SK-N-DZ (cell line): Measurements from ENCODE around the gene PIAS3. TPM values are rescaled to one million over a fixed set of nuclear protein-coding genes. Genes with fewer than 3 reads are reported as not detected.

Experiments used
- DNase-seq: peaks from one replicate; pipeline ENCODE4 v3.0.0-alpha.2; 2015; ENCODE audit warnings: low spot score
- polyA plus RNA-seq, 2 experiments: library from polyadenylated mRNA; depleted of rRNA; stranded (reverse); fragments of >200 nt; gene quantifications; 2 replicates each; pipeline ENCODE4 v1.2.3, GENCODE V29; 2014

PIAS3 gene
- 7.0 and 10.1 TPM in 2 replicates for polyA plus RNA-seq (2014; cell fraction: cytosol; rRNA removed)
- polyA plus RNA-seq (2014; cell fraction: nucleus; rRNA removed) = 19.9 and 32.9 TPM in 2 replicates

DNA sequence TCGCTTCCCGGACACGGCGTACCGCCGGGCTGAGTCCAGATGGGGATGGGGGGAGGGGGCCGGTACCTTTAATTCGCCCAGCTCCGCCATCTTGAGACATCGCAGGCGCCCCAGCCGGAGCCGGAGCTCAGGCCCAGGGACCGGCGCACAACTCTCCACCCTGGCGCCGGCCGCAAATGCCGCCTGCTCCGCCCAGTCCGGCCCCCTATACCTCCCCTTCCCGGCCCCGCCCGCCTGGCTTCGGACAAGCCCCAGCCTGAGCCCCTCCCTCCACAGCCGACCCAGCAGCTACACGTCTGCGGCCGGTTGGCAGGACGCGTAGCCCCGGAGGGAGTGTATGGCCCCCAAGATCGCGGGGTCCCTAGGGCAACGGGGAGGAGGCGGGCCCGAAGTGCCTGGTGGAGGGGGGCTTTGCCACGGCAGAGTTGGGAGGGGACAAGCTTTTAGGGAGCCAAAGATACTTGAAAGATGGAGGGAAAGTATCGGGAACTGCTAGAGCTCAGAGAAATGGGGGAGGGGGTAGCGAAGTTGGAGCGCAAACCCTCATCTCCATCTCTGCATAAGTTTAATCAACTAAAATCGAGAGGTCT is at the start of gene PIAS3:
Gene PIAS3 (minus strand): TSS at position 181 of the 590 bp plus-strand sequence. CDS start 91 bp downstream, at position 90.
- peak; percentile 94 for DNase-seq

- no peak for DNase-seq
These were observed 49.8 kb upstream of the PIAS3 start for GRCh38 chr1:145908653-145909052.

- peak; percentile 27 for DNase-seq
These were observed 48.3 kb upstream of the PIAS3 start for GRCh38 chr1:145906954-145907753.

GRCh38 chr1:145901312-145902021 is 42.6 kb upstream of the PIAS3 start:
- no peak for DNase-seq

DNA sequence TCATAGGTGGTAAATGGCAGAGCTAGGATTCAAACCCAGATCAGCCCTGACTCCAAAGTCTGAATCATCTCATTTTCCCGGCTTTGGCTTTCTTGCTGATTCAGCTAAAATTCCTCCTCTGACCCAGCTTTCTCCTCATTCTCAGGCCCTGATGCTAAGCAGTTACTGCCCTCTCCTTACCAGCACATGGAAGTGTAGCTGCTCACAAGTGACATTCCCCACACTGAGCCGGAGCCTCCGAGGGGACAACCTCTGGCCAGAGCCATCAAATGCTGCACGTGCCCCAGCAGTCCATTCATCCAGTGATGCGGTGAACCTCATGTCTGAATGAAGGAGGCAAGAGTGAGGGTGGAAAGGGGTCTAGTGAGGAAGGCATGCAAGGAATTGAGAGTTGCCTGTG is 39.9 kb upstream of the PIAS3 start:
- no peak for DNase-seq

DNA sequence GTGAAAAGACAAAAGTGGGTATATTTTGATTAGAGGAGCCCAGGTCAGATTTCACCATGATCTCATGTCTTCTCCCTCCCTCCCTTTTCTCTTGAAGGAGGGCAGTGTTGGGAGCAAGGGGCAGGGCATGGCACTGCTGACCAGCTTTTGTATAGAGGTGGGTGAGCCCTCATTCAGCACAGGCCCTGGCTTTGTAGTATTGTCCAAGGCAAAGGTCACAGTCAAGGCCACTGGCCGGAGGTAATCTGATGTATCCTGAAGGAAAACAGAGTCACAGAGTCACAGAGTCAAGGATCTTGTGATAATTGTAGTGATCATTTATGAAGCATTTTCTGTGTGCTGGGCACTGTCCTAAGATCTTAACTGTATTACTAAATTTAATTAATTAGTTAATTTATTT is 39.1 kb upstream of the PIAS3 start:
- DNase-seq = no peak

DNA sequence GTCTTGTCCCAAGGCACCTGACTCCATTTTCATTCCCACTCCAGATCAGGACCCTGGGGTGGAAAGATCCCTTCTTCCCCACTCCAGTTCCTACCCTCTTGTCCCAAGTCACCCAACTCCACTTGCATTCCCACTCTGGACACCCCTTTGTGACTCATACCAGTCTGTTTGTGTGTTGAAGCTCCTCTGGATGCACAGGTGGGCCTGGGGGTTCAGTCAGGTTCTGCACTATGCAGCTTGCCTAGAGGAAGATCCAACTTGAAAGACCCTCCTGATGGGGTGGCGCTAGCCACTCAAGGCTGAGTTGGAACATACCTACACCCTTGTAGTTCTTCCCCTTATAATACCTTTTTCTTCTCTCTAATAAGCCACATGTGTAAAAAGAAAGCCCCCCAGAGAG is 36.6 kb upstream of the PIAS3 start:
- DNase-seq = no peak

- DNase-seq = no peak
These were observed 34.6 kb upstream of the PIAS3 start for GRCh38 chr1:145893306-145894055.

- DNase-seq = no peak
These were observed 33.7 kb upstream of the PIAS3 start for GRCh38 chr1:145892486-145893087.

DNA sequence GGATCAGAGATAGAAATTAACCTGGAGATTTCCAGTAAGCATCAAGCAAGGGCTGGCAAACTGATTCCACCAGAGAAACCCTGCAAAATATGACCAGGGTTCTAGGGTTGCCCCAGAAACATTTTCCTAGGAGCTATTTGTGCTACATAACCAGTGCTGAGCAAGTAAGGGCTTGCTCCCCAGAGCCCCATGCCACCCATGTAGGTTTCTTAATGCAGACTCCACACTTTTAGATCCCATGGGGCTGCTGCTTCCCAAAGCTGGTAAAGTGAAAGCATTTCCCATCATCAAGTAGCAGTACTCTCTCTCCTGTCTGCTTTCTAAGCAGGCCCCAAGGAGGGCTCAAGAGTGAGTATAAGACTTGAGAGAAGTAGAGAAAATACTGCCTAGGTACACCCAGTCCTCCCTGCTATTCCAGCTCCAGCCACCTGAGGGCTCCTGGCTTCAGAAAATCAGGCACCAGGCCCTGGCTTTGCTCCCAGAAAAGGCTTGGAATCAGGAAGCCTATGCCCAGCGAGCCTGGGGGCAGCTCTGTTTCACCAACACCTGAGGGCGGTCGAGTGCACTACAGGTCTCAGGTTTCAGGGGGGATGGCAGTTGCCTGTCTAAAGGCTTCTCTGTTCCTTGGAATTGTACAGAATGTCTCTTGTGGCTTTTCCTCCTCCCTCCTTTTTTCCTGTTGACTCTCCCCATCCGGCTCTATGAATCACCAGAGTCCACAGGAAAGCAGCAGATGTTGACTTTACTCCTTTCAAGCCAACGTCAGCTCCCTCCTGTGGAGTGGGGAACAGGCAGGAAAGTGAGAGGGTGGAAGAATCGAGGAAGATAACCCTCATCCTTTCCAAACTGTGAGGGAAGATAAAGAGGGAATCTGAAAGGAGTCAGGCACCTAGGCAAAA is 33.0 kb upstream of the PIAS3 start:
- DNase-seq = peak; percentile 95

GRCh38 chr1:145891143-145891542 is 32.3 kb upstream of the PIAS3 start:
- DNase-seq = no peak

DNA sequence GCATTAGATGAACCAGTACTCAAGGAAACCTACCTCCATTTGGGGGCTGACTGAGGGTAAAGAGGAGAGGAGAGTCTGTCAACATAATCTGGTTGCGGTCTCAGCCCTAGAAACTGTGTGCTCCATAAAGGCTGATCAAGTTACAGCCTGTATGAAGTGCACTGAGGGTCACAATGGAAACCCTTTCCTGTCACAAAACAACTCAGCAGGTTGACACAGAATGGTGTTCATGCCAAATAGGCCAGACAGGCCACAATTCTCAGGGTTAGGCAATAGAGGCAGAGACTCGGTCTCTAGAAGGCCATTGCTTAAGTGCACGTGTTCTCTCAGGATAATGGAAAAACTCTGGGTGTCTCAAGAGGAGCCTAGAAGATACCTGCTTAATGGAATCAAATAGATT is 30.8 kb upstream of the PIAS3 start:
- DNase-seq = no peak

DNA sequence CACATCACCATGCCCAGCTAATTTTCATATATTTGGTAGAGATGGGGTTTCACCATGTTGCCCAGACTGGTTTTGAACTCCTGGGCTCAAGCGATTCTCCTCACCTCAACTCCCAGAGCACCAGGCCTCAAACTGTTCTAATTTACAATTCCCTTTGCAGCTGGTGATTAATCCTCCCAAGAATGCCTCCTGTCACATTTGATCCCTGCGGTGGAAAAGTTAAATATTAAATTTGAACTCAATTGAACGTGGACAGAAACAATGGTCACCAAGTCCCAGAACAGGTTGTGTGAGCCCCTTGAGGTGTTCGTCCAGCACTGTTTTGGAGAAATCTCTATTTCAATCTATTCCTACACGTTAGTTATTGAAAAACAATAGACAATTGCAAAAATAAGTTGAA is 28.8 kb upstream of the PIAS3 start:
- no peak for DNase-seq

GRCh38 chr1:145886816-145887215 is 27.9 kb upstream of the PIAS3 start:
- DNase-seq = no peak

GRCh38 chr1:145886390-145886789 is 27.5 kb upstream of the PIAS3 start:
- DNase-seq = no peak

- peak; percentile 81 for DNase-seq
These were observed 26.9 kb upstream of the PIAS3 start, which contains the start of gene ANKRD35 for GRCh38 chr1:145885738-145886287. Gene ANKRD35, minus strand, starts transcription at chr1:145885866. Its CDS starts 108 bp downstream, at chr1:145885758.

- no peak for DNase-seq
These were observed 25.8 kb upstream of the PIAS3 start for GRCh38 chr1:145884675-145885074.

DNA sequence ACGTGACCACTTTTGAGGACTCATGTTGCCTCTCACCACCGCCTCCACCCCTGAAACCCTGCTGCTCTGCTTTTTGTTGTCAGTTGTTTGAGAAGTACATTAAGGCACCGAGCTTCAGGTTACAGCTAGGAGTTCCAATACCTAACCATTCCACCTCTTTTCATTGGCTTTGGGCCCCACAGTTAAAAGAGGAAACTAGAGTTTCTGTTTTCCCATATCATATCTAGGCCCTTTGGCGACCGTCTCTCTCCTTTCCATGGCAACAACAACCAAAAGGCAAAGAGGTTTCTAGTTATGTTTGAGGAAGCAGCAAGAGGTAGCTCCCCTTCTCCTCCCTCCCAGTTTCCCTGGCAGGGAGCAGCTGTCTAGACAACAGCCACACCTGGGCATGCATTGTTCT is 20.9 kb upstream of the PIAS3 start:
- DNase-seq = no peak

DNA sequence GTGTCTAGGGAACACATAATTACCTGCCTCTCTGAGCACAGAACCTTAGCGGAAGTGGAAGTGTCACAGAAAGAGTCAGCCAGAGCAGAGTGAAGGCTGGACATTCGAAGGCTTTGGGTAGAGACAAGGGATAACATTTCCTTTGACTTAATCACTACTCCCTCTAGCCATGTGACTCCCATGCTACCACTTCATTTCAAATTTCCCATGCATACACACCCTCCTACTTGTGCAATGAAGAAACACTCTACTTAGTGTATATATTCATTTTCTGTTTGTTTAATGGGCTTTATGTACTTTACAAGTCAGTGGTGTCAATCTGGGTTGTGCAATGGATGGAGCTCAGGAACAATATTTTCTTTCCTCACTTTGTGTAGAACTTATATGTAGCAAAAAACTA is 19.8 kb upstream of the PIAS3 start:
- no peak for DNase-seq
